Peyer's patch (tissue), 4 donors: ENCODE measurements around the gene IGDCC3.

Experiments
- POLR2A ChIP-seq, 2 donors: fragments of 450-650 bp; IDR thresholded peaks; one replicate each; pipeline ENCODE4 v1.5.1; 2017; ENCODE audit warnings: antibody characterized with exemption in 2 of 2, mild to moderate bottlenecking in 2 of 2, moderate library complexity in 2 of 2
- TF ChIP-seq, protein P1 (sequence below), 6 experiments: fragments of 450-650 bp in 4 of 6; fragments of 200-600 bp in 2 of 6; sonication (generic) in 1 of 6; IDR thresholded peaks; one replicate each; pipeline ENCODE4 v1.5.1; 2017 to 2019; ENCODE audit warnings: antibody characterized with exemption in 6 of 6, mild to moderate bottlenecking in 3 of 6, moderate library complexity in 1 of 6

DNA sequence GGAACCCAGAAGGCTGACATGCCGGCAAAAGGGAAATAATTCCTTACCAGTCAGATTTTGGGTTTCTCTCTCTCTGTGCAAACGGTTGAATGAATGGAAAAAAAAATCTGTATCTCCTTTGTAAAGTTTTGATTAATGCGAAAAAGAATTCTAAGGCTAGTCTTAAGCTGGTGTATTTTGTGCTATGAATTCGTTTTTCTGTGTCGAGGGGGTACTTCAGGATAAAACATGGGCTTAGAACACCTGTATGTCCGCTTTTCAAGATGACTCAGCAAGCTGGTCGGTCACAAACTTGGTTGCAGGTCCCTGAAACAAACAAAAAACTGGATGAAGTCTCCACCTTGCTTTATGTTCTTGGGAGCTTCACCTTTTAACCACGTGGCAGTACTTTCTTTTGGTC, 28.5 kb downstream of the IGDCC3 start:
- TF ChIP-seq, protein P1, sequence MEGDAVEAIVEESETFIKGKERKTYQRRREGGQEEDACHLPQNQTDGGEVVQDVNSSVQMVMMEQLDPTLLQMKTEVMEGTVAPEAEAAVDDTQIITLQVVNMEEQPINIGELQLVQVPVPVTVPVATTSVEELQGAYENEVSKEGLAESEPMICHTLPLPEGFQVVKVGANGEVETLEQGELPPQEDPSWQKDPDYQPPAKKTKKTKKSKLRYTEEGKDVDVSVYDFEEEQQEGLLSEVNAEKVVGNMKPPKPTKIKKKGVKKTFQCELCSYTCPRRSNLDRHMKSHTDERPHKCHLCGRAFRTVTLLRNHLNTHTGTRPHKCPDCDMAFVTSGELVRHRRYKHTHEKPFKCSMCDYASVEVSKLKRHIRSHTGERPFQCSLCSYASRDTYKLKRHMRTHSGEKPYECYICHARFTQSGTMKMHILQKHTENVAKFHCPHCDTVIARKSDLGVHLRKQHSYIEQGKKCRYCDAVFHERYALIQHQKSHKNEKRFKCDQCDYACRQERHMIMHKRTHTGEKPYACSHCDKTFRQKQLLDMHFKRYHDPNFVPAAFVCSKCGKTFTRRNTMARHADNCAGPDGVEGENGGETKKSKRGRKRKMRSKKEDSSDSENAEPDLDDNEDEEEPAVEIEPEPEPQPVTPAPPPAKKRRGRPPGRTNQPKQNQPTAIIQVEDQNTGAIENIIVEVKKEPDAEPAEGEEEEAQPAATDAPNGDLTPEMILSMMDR (IDR thresholded peaks at IDR 0.05), result no peak
- TF ChIP-seq POLR2A (IDR thresholded peaks at IDR 0.05), result no peak
